Osteoblast (primary cell): ENCODE measurements around the gene KIF21B. TPM values are rescaled to one million over a fixed set of nuclear protein-coding genes. Genes with fewer than 3 reads are reported as not detected.

Experiments
- DNase-seq: peaks from one replicate; pipeline ENCODE4 v3.0.0; 2011; ENCODE audit warnings: low spot score, mixed read lengths; ENCODE audit not compliant: insufficient read length; ENCODE audit errors: missing footprints
- H2AFZ ChIP-seq: 2 replicates; pipeline ENCODE4 v1.6.0; 2011; ENCODE audit warnings: mild to moderate bottlenecking, low read length
- H3K27ac ChIP-seq: 2 replicates; pipeline ENCODE4 v1.5.1; 2011; ENCODE audit warnings: mild to moderate bottlenecking, low read depth, low read length, moderate library complexity
- H3K27me3 ChIP-seq: 2 replicates; pipeline ENCODE4 v1.6.0; 2012; ENCODE audit warnings: mild to moderate bottlenecking, control low read depth, inconsistent platforms, low read length, moderate library complexity; ENCODE audit not compliant: insufficient read depth
- H3K36me3 ChIP-seq: 2 replicates; pipeline ENCODE4 v1.5.1; 2011; ENCODE audit warnings: mild to moderate bottlenecking, low read length, control low read depth, moderate library complexity; ENCODE audit not compliant: insufficient read depth
- H3K4me1 ChIP-seq: 2 replicates; pipeline ENCODE4 v1.5.1; 2011; ENCODE audit warnings: mild to moderate bottlenecking, low read length, control low read depth, moderate library complexity; ENCODE audit not compliant: insufficient read depth
- H3K4me2 ChIP-seq: 2 replicates; pipeline ENCODE4 v1.6.0; 2011; ENCODE audit warnings: mild to moderate bottlenecking, low read length; ENCODE audit not compliant: insufficient read depth
- H3K4me3 ChIP-seq: fragments of 200-600 bp; sonication (generic); 3 replicates; pipeline ENCODE4 v1.5.1; 2012; ENCODE audit warnings: mild to moderate bottlenecking, low read length, inconsistent platforms; ENCODE audit not compliant: insufficient read depth
- H3K79me2 ChIP-seq: 2 replicates; pipeline ENCODE4 v1.6.0; 2012; ENCODE audit warnings: mild to moderate bottlenecking, low read length, control low read depth, inconsistent platforms; ENCODE audit not compliant: insufficient read depth
- H3K9me3 ChIP-seq: 2 replicates; pipeline ENCODE4 v1.5.1; 2011; ENCODE audit warnings: low read depth, low read length, control low read depth
- H4K20me1 ChIP-seq: 2 replicates; pipeline ENCODE4 v1.6.0; 2012; ENCODE audit warnings: mild to moderate bottlenecking, low read length, control low read depth; ENCODE audit not compliant: insufficient read depth
- total RNA-seq: library from RNA; depleted of rRNA; stranded (reverse); fragments of >200 nt; gene quantifications from 2 replicates; pipeline ENCODE4 v1.2.3, GENCODE V29; 2012
- TF ChIP-seq, protein P1 (sequence below): IDR thresholded peaks from 2 replicates; pipeline ENCODE4 v1.5.1; 2011; ENCODE audit warnings: mild to moderate bottlenecking, low read depth, low read length, moderate library complexity; ENCODE audit errors: extremely low read depth

Gene KIF21B
- total RNA-seq, 1 donor = under 0.01 TPM

DNA sequence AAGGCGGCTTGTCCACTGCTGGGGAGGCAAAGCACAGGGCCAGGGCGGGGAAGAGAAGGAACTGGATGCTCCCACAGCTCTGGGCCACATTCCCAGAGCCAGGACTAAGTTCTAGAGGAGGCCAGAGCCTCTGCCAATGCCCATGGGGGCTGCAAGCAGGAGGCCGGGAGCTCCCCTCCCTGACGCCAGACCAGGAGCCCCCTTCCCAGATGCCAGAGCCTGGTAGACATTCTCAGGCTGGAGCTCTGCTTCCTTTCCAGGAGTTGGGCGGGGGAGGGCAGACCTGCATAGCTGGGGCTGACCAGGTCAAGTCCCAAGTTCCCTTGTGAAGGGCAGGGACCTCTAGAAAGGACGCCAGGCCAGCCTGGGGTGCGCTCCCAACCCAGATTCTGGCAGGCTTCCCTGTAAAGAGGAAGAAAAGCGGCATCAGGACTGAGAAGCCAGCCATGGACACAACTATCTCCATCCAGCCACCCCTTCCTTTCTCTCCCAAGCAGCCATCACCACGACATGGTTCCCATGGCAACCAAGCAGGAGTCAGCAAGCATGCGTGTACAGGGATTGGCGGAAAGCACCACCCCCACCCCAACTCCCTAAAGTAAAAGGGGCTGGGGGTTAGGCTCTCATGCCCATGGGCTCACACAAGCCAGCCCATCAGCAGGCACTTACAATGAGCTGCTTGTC is 13.4 kb downstream of the KIF21B start:
- Histone ChIP-seq H3K27me3 (peaks cover 27% of the 10 kb centered on the region), H3K4me1 (no peaks in the 10 kb centered on the region), H3K9me3 (no peaks in the 10 kb centered on the region), H3K79me2 (no peaks in the 10 kb centered on the region), H3K4me3 (no peak overlapping the region), H3K36me3 (no peaks in the 10 kb centered on the region), H4K20me1 (no peaks in the 10 kb centered on the region), H3K4me2 (no peak overlapping the region), H2AFZ (no peak overlapping the region), H3K27ac (no peak overlapping the region)
- DNase-seq = peak; percentile 47
- TF ChIP-seq, protein P1, sequence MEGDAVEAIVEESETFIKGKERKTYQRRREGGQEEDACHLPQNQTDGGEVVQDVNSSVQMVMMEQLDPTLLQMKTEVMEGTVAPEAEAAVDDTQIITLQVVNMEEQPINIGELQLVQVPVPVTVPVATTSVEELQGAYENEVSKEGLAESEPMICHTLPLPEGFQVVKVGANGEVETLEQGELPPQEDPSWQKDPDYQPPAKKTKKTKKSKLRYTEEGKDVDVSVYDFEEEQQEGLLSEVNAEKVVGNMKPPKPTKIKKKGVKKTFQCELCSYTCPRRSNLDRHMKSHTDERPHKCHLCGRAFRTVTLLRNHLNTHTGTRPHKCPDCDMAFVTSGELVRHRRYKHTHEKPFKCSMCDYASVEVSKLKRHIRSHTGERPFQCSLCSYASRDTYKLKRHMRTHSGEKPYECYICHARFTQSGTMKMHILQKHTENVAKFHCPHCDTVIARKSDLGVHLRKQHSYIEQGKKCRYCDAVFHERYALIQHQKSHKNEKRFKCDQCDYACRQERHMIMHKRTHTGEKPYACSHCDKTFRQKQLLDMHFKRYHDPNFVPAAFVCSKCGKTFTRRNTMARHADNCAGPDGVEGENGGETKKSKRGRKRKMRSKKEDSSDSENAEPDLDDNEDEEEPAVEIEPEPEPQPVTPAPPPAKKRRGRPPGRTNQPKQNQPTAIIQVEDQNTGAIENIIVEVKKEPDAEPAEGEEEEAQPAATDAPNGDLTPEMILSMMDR = no peak

- Histone ChIP-seq H3K4me3 (no peak overlapping the region), H2AFZ (no peak overlapping the region), H3K27ac (no peak overlapping the region), H3K36me3 (no peaks in the 10 kb centered on the region), H3K79me2 (no peaks in the 10 kb centered on the region), H4K20me1 (no peaks in the 10 kb centered on the region), H3K4me2 (no peak overlapping the region), H3K27me3 (peaks cover 18% of the 10 kb centered on the region), H3K4me1 (no peaks in the 10 kb centered on the region), H3K9me3 (no peaks in the 10 kb centered on the region)
- TF ChIP-seq, protein P1 = no peak
- DNase-seq = peak; percentile 70
Measured at GRCh38 chr1:201008666-201009360, 14.7 kb downstream of the KIF21B start.

DNA sequence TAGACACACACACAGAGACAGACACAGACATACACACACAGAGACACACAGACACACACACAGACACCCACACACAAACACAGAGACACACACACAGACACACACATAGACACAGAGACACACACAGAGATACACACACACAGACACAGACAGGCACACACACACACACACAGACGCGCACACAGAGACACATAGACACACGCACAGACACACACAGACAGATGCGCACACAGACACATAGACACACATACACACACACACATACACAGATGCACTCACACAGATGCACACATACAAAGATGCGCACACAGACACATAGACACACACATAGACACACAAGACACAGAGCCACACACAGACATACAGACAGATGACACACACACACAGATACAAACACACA is 16.0 kb downstream of the KIF21B start:
- no peak overlapping the region for H2AFZ ChIP-seq

DNA sequence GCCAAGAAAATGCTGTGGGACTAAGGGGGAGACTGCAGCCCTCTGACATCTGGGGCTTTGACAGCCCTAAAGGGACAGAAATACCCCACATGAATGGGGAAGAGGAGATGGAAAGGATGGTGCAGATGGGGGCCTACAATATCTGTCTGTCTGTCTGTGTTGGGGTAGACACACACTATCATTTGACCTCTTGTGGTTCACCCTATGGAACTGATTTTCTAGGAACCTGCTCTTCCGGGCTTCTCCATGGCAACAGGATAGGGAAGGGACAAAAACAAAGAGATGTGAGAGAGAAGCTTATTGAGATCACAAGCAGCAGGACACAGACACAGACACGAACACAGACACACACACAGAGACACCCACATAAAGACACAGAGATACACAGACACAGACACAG is 17.1 kb downstream of the KIF21B start:
- Histone ChIP-seq H3K4me2 (no peak overlapping the region), H2AFZ (no peak overlapping the region), H3K27me3 (peaks cover 7% of the 10 kb centered on the region), H3K36me3 (no peaks in the 10 kb centered on the region), H3K9me3 (no peaks in the 10 kb centered on the region), H3K27ac (no peak overlapping the region), H4K20me1 (no peaks in the 10 kb centered on the region), H3K4me1 (no peaks in the 10 kb centered on the region), H3K4me3 (no peak overlapping the region), H3K79me2 (no peaks in the 10 kb centered on the region)
- TF ChIP-seq, protein P1 = no peak
- no peak for DNase-seq

More for the DNA sequence above, 16.0 kb downstream of the KIF21B start:
- Histone ChIP-seq H3K36me3 (no peaks in the 10 kb centered on the region), H3K9me3 (no peaks in the 10 kb centered on the region), H4K20me1 (no peaks in the 10 kb centered on the region), H3K4me3 (no peak overlapping the region), H3K4me1 (no peaks in the 10 kb centered on the region), H3K79me2 (no peaks in the 10 kb centered on the region), H3K27ac (no peak overlapping the region), H3K4me2 (no peak overlapping the region), H3K27me3 (peaks cover 9% of the 10 kb centered on the region)
- DNase-seq = no peak
- TF ChIP-seq, protein P1 = no peak
